Hematopoietic multipotent progenitor cell (in vitro differentiated cells): Measurements from ENCODE around the gene MICAL3. TPM values are rescaled to one million over a fixed set of nuclear protein-coding genes. Genes with fewer than 3 reads are reported as not detected.

Experiments
- DNase-seq, 3 donors: peaks; one replicate each; pipeline ENCODE4 v3.0.0-alpha.2; 2011 to 2015; ENCODE audit warnings: low read depth in 2 of 3, low spot score in 2 of 3
- total RNA-seq: library from RNA; depleted of rRNA; stranded (reverse); fragments of >200 nt; gene quantifications from one replicate; pipeline ENCODE4 v1.2.3, GENCODE V29; 2012

The MICAL3 gene
- total RNA-seq, 1 donor: 15.9 TPM

GRCh38 chr22:17957204-17957603, 67.2 kb downstream of the MICAL3 start:
- DNase-seq: no peak

- no peak for DNase-seq
These were observed 67.7 kb downstream of the MICAL3 start for GRCh38 chr22:17956630-17957029.

- no peak for DNase-seq
These were observed 68.6 kb downstream of the MICAL3 start for GRCh38 chr22:17955590-17956379.

- no peak for DNase-seq
These were observed 69.3 kb downstream of the MICAL3 start for GRCh38 chr22:17954860-17955587.

GRCh38 chr22:17954200-17954859, 70.0 kb downstream of the MICAL3 start:
- DNase-seq: no peak

- no peak for DNase-seq
These were observed 71.2 kb downstream of the MICAL3 start for GRCh38 chr22:17953147-17953546.

GRCh38 chr22:17952273-17952801, 72.0 kb downstream of the MICAL3 start:
- DNase-seq: no peak

GRCh38 chr22:17951315-17951714, 73.0 kb downstream of the MICAL3 start:
- no peak for DNase-seq

- no peak for DNase-seq
These were observed 73.6 kb downstream of the MICAL3 start for GRCh38 chr22:17950651-17951214.

GRCh38 chr22:17949642-17950473, 74.5 kb downstream of the MICAL3 start:
- DNase-seq: no peak

- DNase-seq: no peak
These were observed 76.3 kb downstream of the MICAL3 start for GRCh38 chr22:17948101-17948500.

- DNase-seq: no peak
These were observed 77.5 kb downstream of the MICAL3 start for GRCh38 chr22:17946662-17947367.

- no peak for DNase-seq
These were observed 78.3 kb downstream of the MICAL3 start for GRCh38 chr22:17945888-17946648.

GRCh38 chr22:17945156-17945887, 79.0 kb downstream of the MICAL3 start:
- DNase-seq: no peak

- DNase-seq: no peak
These were observed 80.1 kb downstream of the MICAL3 start for GRCh38 chr22:17944256-17944655.

- DNase-seq: no peak
These were observed 80.7 kb downstream of the MICAL3 start for GRCh38 chr22:17943533-17944249.

- DNase-seq: no peak
These were observed 81.6 kb downstream of the MICAL3 start for GRCh38 chr22:17942721-17943120.
